Fibroblast of the aortic adventitia (primary cell): ENCODE measurements around the gene CFAP77. TPM values are rescaled to one million over a fixed set of nuclear protein-coding genes. Genes with fewer than 3 reads are reported as not detected.

ENCODE experiments used
- DNase-seq: peaks from one replicate; pipeline ENCODE4 v3.0.0-alpha.2; 2010; ENCODE audit warnings: low read depth
- H3K4me3 ChIP-seq: 2 replicates; pipeline ENCODE4 v1.5.1; 2011; ENCODE audit warnings: low read depth, mild to moderate bottlenecking, control low read depth, low read length, moderate library complexity
- total RNA-seq: library from RNA; depleted of rRNA; stranded (reverse); fragments of >200 nt; gene quantifications from 2 replicates; pipeline ENCODE4 v1.2.3, GENCODE V29; 2012; ENCODE audit warnings: low replicate concordance
- TF ChIP-seq, protein P1 (sequence below): IDR thresholded peaks from 2 replicates; pipeline ENCODE4 v1.5.1; 2011; ENCODE audit warnings: mild to moderate bottlenecking, low read length, control low read depth, inconsistent platforms; ENCODE audit not compliant: insufficient read depth

The CFAP77 gene
- total RNA-seq, 1 donor = not detected

DNA sequence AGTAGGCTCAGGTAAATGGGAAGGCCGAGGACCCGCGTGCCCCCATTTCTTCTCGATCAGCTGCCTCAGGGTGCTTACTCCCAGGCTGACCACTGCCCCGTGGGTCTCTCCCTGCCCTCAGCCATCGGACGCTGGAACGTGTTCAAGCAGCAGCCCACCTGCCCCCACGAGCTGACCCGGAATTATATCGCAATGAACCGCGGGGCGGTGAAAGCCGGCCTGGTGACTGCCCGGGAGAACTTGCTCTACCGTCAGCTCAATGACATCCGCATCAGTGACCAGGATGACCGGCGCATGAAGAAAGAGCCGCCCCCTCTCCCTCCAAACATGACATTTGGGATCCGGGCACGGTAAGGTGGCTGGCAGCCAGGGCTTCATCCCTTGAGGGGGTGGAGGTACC is 89.2 kb downstream of the CFAP77 start:
- TF ChIP-seq, protein P1, sequence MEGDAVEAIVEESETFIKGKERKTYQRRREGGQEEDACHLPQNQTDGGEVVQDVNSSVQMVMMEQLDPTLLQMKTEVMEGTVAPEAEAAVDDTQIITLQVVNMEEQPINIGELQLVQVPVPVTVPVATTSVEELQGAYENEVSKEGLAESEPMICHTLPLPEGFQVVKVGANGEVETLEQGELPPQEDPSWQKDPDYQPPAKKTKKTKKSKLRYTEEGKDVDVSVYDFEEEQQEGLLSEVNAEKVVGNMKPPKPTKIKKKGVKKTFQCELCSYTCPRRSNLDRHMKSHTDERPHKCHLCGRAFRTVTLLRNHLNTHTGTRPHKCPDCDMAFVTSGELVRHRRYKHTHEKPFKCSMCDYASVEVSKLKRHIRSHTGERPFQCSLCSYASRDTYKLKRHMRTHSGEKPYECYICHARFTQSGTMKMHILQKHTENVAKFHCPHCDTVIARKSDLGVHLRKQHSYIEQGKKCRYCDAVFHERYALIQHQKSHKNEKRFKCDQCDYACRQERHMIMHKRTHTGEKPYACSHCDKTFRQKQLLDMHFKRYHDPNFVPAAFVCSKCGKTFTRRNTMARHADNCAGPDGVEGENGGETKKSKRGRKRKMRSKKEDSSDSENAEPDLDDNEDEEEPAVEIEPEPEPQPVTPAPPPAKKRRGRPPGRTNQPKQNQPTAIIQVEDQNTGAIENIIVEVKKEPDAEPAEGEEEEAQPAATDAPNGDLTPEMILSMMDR = no peak
- DNase-seq = no peak
- H3K4me3 ChIP-seq = no peak overlapping the region

DNA sequence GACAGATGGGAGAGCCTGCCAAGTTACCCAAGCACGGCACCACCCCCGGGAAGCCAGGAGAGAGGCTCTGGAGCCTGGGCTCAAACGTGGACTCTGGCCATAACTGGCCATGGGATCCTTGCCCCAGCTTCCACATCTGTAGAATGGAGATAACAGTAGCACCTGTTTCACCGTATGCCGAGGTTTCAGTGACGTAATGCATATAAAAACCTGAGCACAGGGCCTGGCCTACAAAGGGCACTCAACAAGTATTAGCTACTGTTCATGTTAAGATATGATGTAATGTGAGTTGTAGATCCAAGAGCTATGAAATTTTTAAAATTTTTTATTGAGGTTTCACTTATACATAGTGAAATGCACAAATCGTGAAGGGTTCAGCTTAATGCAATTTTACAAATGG is 90.2 kb downstream of the CFAP77 start:
- no peak for DNase-seq
- TF ChIP-seq, protein P1 = no peak
- no peak overlapping the region for H3K4me3 ChIP-seq

DNA sequence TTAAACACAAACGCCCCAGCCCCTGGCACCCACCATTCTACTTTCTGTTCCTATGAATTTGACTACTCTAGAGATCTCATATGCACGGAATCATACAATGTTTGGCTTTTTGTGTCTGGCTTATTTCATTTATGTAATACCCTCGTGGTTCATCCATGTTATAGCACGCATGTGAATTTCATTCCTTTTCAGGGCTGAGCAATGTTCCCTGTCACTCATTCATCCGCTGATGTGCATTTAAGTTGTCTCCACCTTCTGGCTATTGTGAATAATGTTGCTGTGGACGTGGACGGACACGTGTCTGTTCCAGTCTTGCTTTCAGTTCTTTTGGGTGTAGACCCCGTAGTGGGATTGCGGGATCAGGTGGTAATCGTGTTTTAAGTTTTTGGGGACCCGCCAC is 92.5 kb downstream of the CFAP77 start:
- TF ChIP-seq, protein P1 = no peak
- H3K4me3 ChIP-seq = no peak overlapping the region
- DNase-seq = no peak

DNA sequence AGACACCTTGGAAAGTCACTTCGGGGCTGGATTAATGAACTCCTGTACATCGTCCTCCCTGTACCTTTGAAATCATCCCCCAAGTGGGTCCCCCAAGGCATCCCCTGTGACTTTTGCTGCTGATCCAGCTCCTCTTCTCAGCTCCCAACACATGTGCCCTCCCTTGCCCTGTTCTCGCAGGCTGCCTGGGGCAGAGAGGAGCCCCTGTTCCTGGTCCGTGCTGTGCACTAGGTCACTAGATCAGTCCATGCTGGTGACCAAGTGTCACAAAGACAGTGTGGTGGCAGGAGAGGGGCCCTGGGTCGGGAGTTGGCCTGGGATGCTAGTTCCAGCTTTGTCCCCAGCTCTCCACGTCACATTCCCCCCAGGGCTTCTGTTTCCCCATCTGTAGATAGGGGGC is 93.1 kb downstream of the CFAP77 start:
- no peak overlapping the region for H3K4me3 ChIP-seq
- DNase-seq = no peak

DNA sequence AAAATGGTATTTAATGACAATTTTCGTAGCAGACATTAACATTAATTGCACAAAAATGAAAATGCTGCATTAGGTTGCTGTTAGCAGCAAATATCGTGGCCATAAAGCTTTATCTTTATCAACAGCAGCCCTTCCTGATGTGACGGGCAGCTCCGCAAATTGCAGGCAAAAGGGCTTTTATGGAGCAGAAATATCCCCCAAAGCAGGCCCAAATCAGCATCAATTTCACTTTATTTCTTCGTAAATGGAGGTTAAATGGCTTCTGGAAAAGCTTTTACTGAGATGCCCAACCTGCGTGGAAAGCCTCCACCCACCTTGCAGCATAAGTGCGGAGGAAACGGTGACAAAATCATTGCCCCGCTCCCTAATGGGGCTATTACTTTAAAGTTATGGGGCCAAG is 94.5 kb downstream of the CFAP77 start:
- TF ChIP-seq, protein P1 = no peak
- no peak for DNase-seq

More for the DNA sequence above, 93.1 kb downstream of the CFAP77 start:
- TF ChIP-seq, protein P1 = no peak

DNA sequence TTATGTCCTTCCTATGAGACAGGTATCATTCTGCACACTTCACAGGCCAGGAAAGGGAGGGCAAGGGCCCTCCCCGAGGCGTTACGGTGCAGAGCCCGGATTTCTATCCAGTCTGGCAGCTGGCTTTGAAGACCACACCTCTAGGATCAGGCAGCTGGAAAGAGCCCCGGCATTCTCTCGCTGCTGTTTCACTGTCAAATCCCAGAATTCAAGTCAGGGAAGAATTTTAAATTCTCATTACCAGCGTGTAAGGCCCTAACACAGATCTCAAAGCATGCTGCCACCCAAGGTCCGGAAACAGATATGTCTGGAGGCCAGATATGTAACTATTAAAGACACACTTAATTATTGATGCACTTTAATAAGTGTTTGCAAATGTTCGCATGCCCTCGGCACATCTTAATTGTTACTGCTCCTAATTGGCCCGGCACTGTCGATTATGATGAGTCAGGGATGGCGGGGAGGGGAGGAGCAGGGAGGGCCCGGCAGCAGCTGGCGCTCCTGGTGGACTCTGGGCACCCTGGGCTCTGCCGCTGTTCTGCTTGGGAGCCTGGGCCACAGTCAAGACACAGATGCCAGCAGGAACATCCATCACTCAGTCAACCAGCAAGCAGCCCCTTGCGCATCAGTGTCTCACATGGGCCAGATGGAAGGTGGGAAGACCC is 96.1 kb downstream of the CFAP77 start:
- TF ChIP-seq, protein P1 = no peak
- DNase-seq = no peak
- H3K4me3 ChIP-seq = no peak overlapping the region

More for the DNA sequence above, 94.5 kb downstream of the CFAP77 start:
- no peak overlapping the region for H3K4me3 ChIP-seq
